ENCODE results near the gene ASXL1. TPM values are rescaled to one million over a fixed set of nuclear protein-coding genes. Genes with fewer than 3 reads are reported as not detected.
"Not testable (repeated sequence)": the region's sequence is repeated elsewhere in the genome, so short reads cannot be mapped to it uniquely, and the experiment has no call there.

ASXL1 gene
- total RNA-seq, 1 donor from 2014 or later: 136 TPM

GRCh38 chr20:32458061-32458836 is 100.1 kb downstream of the ASXL1 start:
- Mint-ChIP-seq H3K4me1 (ENCODE audit: low read depth) (no peaks in the 10 kb centered on the region), H3K27ac (no peak overlapping the region), H3K9me3 (no peaks in the 10 kb centered on the region), H3K27me3 (ENCODE audit: insufficient read depth) (no peaks in the 10 kb centered on the region), H3K36me3 (ENCODE audit: low read depth) (no peaks in the 10 kb centered on the region), H3K4me3 (no peak overlapping the region)
- intact Hi-C loops (cut with micrococcal nuclease): no loop called here
- DNase-seq (ENCODE audit: low spot score): no peak

DNA sequence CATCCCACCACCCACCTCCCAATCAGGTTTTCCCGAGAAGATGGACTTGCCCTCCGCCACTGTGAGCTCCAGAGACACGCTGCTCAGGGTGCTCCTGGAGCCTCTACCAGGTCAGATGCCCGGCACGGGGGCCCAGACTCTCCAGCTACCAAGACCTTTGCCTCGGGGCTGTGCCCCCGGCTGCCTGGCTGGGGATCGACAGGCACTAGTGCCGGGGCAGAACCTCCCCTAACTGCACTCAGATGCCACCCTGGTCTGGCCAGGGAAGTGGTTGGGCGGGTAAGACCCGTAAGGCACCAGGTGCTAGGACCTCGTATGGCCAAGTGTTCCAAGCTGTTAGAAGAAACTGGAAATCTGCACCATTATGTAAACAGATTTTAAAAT is 100.7 kb downstream of the ASXL1 start:
- H3K9me3 Mint-ChIP-seq: no peaks in the 10 kb centered on the region
- H3K36me3 Mint-ChIP-seq (ENCODE audit: low read depth): no peaks in the 10 kb centered on the region
- DNase-seq (ENCODE audit: low spot score): no peak
- no peaks in the 10 kb centered on the region for H3K4me1 Mint-ChIP-seq (ENCODE audit: low read depth)
- intact Hi-C loops (cut with micrococcal nuclease): no loop called here
- no peak overlapping the region for H3K4me3 Mint-ChIP-seq
- no peaks in the 10 kb centered on the region for H3K27me3 Mint-ChIP-seq (ENCODE audit: insufficient read depth)
- H3K27ac Mint-ChIP-seq: no peak overlapping the region

DNA sequence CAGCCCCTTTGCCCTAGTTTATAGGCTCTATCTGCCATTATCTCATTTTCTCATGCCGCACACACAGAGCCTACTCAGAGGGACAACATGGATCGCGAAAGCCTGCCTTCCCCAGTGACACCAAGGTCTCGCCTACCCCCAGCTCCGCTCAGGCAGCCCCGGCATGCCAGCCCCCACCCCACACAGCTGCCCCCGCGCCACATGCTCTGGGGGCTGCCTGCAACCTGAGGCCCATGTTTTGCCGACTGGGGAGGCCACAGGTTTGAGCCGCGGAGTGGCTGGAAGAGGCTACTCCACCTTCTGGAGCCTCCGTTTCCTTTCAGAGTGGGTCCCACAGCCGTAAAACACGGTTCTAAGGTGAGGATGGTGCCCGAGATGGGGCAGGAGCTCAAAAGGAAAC is 102.1 kb downstream of the ASXL1 start:
- no peaks in the 10 kb centered on the region for H3K36me3 Mint-ChIP-seq (ENCODE audit: low read depth)
- no peaks in the 10 kb centered on the region for H3K9me3 Mint-ChIP-seq

DNA sequence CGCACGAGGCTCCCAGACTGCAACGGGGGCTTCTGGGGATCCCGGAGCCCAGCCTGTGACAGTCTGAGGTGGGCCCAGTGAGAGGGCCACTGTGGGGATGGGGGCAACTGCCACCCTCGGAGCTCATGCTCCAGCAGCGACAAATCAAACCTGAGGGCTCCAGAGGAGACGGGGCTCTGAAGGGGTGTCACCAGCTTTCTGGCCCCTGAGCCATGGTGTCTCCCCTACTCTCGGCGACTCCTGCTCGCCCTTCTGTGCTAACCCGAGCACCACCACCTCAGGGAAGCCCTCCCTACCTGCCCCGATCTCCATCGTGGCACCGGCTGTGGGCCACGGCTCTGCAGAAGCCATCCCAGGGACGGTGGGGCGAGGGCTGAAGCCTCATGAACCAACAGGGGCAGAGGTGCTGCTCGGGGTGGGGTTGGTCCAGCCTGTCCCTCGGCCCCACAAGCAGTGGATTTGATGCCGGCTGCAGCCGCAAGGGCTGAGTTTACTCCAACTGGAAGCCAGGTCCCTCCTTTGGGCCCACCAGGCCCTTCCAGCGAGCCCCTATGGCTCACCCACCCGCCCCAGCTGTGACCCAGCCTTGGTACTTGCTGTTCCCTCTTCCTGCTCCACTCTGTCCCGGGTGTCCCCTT is 102.7 kb downstream of the ASXL1 start:
- DNase-seq (ENCODE audit: low spot score): no peak
- intact Hi-C loops (cut with micrococcal nuclease): no loop called here
- H3K9me3 Mint-ChIP-seq: no peaks in the 10 kb centered on the region
- H3K4me1 Mint-ChIP-seq (ENCODE audit: low read depth): no peaks in the 10 kb centered on the region
- H3K27me3 Mint-ChIP-seq (ENCODE audit: insufficient read depth): no peaks in the 10 kb centered on the region
- H3K27ac Mint-ChIP-seq: no peak overlapping the region
- no peaks in the 10 kb centered on the region for H3K36me3 Mint-ChIP-seq (ENCODE audit: low read depth)
- H3K4me3 Mint-ChIP-seq: no peak overlapping the region

More for the DNA sequence above, 102.1 kb downstream of the ASXL1 start:
- DNase-seq (ENCODE audit: low spot score): no peak
- no peaks in the 10 kb centered on the region for H3K4me1 Mint-ChIP-seq (ENCODE audit: low read depth)
- no peak overlapping the region for H3K27ac Mint-ChIP-seq
- intact Hi-C loops (cut with micrococcal nuclease): no loop called here
- H3K27me3 Mint-ChIP-seq (ENCODE audit: insufficient read depth): no peaks in the 10 kb centered on the region
- H3K4me3 Mint-ChIP-seq: no peak overlapping the region

GRCh38 chr20:32461836-32462600 is 103.9 kb downstream of the ASXL1 start:
- Mint-ChIP-seq H3K4me1 (ENCODE audit: low read depth) (no peaks in the 10 kb centered on the region), H3K27me3 (ENCODE audit: insufficient read depth) (no peaks in the 10 kb centered on the region), H3K4me3 (no peak overlapping the region), H3K27ac (no peak overlapping the region), H3K9me3 (no peaks in the 10 kb centered on the region), H3K36me3 (ENCODE audit: low read depth) (no peaks in the 10 kb centered on the region)
- DNase-seq (ENCODE audit: low spot score): no peak
- intact Hi-C loops (cut with micrococcal nuclease): no loop called here

DNA sequence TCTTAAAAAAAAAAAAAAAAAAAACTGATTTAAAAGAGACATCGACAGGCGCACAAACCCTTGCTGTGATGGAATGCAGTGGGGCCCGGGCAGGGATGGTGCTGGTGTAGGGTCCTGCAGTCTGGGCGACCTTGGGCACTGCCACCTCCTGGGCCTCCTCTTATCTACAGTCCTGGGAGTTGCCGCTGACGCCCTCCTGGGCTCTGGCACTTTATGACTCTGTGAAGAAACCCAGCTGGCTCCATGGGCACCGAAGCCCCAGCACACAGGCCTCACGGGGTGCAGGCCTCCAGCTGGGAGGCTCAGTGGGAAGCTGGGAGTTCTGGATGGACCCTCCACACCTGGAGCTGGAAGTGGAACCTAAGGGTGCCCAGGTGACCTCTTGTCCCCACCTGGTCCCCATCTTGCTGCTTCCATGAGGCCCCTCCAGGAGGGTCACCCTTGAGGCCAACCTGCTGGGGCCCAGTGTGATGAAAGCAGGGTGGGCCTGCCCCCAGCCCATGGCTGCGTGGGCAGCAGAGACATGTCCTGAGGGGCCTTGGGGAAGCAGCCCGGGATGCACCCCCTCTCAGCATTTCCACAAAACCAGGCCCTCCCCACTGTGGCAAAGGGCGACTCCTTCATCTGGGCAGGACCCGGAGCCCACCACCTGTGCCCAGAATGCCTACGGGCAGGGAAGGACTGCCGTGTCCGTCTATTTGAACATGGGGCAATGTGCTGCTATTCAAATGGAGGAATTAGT is 104.9 kb downstream of the ASXL1 start:
- DNase-seq (ENCODE audit: low spot score): no peak
- intact Hi-C loops (cut with micrococcal nuclease): no loop called here
- no peak overlapping the region for H3K27ac Mint-ChIP-seq
- H3K36me3 Mint-ChIP-seq (ENCODE audit: low read depth): no peaks in the 10 kb centered on the region
- no peaks in the 10 kb centered on the region for H3K9me3 Mint-ChIP-seq
- no peaks in the 10 kb centered on the region for H3K4me1 Mint-ChIP-seq (ENCODE audit: low read depth)
- no peak overlapping the region for H3K4me3 Mint-ChIP-seq
- no peaks in the 10 kb centered on the region for H3K27me3 Mint-ChIP-seq (ENCODE audit: insufficient read depth)

- H3K4me3 Mint-ChIP-seq: no peak overlapping the region
- H3K27ac Mint-ChIP-seq: no peak overlapping the region
- DNase-seq (ENCODE audit: low spot score): no peak
- no peaks in the 10 kb centered on the region for H3K27me3 Mint-ChIP-seq (ENCODE audit: insufficient read depth)
- no peaks in the 10 kb centered on the region for H3K9me3 Mint-ChIP-seq
- intact Hi-C loops (cut with micrococcal nuclease): no loop called here
- no peaks in the 10 kb centered on the region for H3K36me3 Mint-ChIP-seq (ENCODE audit: low read depth)
- no peaks in the 10 kb centered on the region for H3K4me1 Mint-ChIP-seq (ENCODE audit: low read depth)
These were observed 105.7 kb downstream of the ASXL1 start for GRCh38 chr20:32463642-32464400.

- Mint-ChIP-seq H3K27ac (no peak overlapping the region), H3K27me3 (ENCODE audit: insufficient read depth) (no peaks in the 10 kb centered on the region), H3K9me3 (no peaks in the 10 kb centered on the region), H3K36me3 (ENCODE audit: low read depth) (no peaks in the 10 kb centered on the region), H3K4me3 (no peak overlapping the region), H3K4me1 (ENCODE audit: low read depth) (no peaks in the 10 kb centered on the region)
- no peak for DNase-seq (ENCODE audit: low spot score)
- intact Hi-C loops (cut with micrococcal nuclease): no loop called here
These were observed 106.4 kb downstream of the ASXL1 start for GRCh38 chr20:32464401-32465091.

GRCh38 chr20:32465092-32465900 is 107.2 kb downstream of the ASXL1 start:
- DNase-seq (ENCODE audit: low spot score): no peak
- no peak overlapping the region for H3K4me3 Mint-ChIP-seq
- intact Hi-C loops (cut with micrococcal nuclease): no loop called here
- no peaks in the 10 kb centered on the region for H3K4me1 Mint-ChIP-seq (ENCODE audit: low read depth)
- H3K36me3 Mint-ChIP-seq (ENCODE audit: low read depth): no peaks in the 10 kb centered on the region
- H3K9me3 Mint-ChIP-seq: no peaks in the 10 kb centered on the region
- H3K27ac Mint-ChIP-seq: no peak overlapping the region
- no peaks in the 10 kb centered on the region for H3K27me3 Mint-ChIP-seq (ENCODE audit: insufficient read depth)

- DNase-seq (ENCODE audit: low spot score); H3K9me3 Mint-ChIP-seq; intact Hi-C loops (cut with micrococcal nuclease); H3K4me3 Mint-ChIP-seq; H3K27ac Mint-ChIP-seq; H3K27me3 Mint-ChIP-seq (ENCODE audit: insufficient read depth); H3K36me3 Mint-ChIP-seq (ENCODE audit: low read depth); H3K4me1 Mint-ChIP-seq (ENCODE audit: low read depth): not testable (repeated sequence)
These were observed 108.0 kb downstream of the ASXL1 start for GRCh38 chr20:32465901-32466675.

Measured in activated T-helper 1 cell treated with anti-CD3 and anti-CD28 coated beads, Interleukin-12 subunit alpha, Interleukin-12 subunit beta, Interleukin-2, Interleukin-4 antibody, amounts not matched to agents 30 ng/mL and 10 ng/mL and 1 ng/mL, durations not matched to agents 14 hours and 24 hours and 36 hours (primary cell).